Uterus (tissue), 2 donors: ENCODE results near the gene PXDC1.

ENCODE experiments used
- CTCF ChIP-seq, 4 experiments: fragments of 200-600 bp in 2 of 4; fragments of 450-650 bp in 2 of 4; sonication (generic) in 2 of 4; IDR thresholded peaks; one replicate each; pipeline ENCODE4 v1.5.1; 2016 to 2019; ENCODE audit warnings: antibody characterized with exemption in 4 of 4, mild to moderate bottlenecking in 2 of 4, moderate library complexity in 1 of 4
- POLR2A ChIP-seq, 2 donors: fragments of 450-650 bp; IDR thresholded peaks; one replicate each; pipeline ENCODE4 v1.6.1; 2016; ENCODE audit warnings: antibody characterized with exemption in 2 of 2, mild to moderate bottlenecking in 1 of 2, moderate library complexity in 1 of 2

- TF ChIP-seq CTCF (IDR thresholded peaks at IDR 0.05), result no peak
- TF ChIP-seq POLR2A (IDR thresholded peaks at IDR 0.05), result no peak
Observed at GRCh38 chr6:3698021-3698420, 53.5 kb downstream of the PXDC1 start.
